GM12873 (cell line): ENCODE measurements around the gene RASSF4.

Experiments used
- TF ChIP-seq, protein P1 (sequence below): IDR thresholded peaks from 2 replicates; pipeline ENCODE4 v1.5.1; 2012; ENCODE audit warnings: low read depth, mild to moderate bottlenecking, moderate library complexity, low read length, control low read depth; ENCODE audit not compliant: insufficient read depth; ENCODE audit errors: missing control alignments

Gene RASSF4

DNA sequence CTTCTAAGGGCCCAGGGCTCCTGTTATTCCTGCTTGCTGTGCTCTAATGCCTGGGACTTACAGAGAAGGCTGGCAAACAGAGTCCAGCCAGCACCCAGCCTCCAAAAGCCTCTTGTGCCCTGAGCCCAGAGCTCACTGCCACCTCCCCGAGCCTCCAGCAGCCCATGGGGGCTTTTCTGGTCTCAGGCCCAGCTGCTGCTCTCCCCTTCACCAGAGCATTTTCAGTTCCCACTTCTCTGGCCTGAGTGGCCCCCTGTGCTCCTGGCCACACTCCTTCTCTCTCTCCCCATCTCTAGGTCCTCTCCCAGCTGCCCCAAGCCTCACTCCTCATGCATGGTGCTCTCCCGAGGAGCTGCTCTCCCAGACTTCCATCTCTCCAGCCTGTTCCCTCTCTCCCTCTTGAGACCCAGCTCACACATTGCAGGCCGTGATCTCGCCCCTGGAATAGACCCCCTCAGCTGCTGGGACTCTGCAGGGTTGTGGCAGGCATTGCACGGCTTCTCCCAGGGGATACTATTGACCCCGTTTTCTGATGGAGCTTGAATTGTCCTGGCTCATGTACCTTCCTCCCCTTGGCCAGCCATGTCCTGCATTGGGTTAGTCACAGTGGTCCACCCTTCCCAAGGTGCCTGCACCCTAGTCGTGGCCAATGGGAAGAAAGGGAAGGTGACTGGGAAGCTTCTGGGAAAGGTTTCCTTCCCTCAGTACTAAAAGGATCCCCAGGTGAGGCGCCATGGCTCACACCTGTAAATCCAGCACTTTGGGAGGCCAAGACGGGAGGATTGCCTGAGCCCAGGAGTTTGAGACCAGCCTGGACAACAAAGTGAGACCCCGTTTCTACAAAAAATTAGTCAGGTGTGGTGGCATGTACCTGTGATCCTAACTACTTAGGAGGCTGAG lies 9.0 kb upstream of the RASSF4 start:
- TF ChIP-seq, protein P1, sequence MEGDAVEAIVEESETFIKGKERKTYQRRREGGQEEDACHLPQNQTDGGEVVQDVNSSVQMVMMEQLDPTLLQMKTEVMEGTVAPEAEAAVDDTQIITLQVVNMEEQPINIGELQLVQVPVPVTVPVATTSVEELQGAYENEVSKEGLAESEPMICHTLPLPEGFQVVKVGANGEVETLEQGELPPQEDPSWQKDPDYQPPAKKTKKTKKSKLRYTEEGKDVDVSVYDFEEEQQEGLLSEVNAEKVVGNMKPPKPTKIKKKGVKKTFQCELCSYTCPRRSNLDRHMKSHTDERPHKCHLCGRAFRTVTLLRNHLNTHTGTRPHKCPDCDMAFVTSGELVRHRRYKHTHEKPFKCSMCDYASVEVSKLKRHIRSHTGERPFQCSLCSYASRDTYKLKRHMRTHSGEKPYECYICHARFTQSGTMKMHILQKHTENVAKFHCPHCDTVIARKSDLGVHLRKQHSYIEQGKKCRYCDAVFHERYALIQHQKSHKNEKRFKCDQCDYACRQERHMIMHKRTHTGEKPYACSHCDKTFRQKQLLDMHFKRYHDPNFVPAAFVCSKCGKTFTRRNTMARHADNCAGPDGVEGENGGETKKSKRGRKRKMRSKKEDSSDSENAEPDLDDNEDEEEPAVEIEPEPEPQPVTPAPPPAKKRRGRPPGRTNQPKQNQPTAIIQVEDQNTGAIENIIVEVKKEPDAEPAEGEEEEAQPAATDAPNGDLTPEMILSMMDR: no peak

DNA sequence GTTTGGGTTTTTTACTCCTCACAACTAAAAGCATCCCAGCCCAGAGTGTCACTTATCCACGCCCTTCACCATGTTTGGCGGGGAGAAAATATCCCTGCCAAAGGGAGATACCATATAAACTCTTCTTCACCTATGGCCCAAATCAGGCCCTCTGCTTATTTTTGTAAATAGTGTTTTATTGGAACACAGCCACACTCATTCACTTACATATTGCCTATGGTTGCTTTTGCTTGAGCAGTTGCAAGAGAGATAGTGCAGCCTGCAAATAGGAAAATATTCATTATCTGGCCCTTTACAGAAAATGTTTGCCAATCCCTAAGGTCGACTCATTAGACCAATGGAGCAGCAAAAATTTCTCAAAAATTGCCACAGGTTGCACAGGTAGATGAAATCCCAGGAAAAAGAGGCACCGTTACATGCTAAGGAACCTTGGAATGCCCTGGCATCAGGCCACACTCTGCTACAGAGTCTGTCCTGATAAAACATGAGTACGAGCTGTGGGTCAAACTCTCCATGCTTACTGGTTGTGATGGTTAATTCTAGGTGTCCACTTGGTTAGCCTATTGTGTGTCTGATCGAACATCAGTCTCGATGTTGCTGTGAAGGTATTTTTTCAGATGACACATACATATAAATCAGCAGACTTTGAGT lies 7.9 kb upstream of the RASSF4 start:
- TF ChIP-seq, protein P1: no peak

DNA sequence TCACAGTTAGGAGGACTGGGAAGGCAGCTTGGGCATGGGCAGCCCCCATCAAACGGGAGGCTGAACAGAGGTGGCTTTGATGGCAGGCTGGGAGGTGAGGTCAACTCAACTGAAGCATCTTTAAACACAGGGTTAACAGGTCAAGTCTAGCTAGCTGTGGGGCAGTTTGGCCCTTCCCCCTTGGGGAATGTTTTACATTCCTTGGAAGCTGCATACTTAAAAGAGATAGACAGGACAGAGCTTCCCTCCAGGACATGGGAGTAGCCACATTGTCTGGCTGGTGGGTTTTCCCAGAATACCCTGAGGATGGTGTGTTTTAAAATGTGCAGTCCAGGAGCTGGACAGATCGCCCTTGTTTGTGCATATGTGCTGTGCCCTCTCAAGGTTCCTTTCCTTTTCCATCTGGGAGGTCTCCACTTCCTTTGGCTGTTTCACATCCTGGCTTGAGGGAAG lies 6.8 kb upstream of the RASSF4 start:
- TF ChIP-seq, protein P1: no peak

DNA sequence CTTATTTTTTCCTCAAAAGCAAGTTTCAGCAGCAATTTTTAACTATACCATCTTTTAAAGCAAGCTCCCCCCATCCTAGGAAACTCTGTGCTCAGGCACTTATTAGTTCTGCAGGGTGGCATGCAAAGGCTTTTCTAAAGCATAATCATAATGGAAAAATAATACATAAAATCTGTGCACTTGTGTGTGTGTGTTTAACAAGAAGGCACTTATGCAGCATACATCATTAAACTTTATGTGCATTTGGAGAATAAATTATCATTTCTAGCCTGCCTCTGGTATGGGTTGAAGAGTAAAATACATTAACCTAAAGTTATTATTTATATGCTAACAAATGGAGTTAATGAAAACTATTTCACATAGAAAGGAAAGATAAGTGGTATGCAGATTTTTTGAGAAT lies 5.6 kb upstream of the RASSF4 start:
- TF ChIP-seq, protein P1: no peak

DNA sequence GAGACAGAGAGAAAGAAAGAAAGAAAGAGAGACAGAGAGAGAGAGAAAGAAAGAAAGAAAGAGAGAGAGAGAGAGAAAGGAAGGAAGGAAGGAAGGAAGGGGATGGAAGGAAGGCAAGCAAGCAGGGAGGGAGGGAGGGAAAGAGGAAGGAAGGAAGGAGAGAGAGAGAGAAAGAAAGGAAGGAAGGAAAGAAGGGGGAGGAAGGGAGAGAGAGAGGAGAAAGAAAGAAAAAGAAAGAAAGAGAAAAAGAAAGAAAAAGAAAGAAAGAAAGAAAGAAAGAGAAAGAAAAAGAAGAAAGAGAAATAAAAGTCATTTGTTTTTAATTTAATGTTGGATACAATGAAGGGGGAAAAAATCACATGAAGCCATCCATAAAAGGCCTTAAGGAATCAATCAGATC lies 4.6 kb upstream of the RASSF4 start:
- TF ChIP-seq, protein P1: no peak

DNA sequence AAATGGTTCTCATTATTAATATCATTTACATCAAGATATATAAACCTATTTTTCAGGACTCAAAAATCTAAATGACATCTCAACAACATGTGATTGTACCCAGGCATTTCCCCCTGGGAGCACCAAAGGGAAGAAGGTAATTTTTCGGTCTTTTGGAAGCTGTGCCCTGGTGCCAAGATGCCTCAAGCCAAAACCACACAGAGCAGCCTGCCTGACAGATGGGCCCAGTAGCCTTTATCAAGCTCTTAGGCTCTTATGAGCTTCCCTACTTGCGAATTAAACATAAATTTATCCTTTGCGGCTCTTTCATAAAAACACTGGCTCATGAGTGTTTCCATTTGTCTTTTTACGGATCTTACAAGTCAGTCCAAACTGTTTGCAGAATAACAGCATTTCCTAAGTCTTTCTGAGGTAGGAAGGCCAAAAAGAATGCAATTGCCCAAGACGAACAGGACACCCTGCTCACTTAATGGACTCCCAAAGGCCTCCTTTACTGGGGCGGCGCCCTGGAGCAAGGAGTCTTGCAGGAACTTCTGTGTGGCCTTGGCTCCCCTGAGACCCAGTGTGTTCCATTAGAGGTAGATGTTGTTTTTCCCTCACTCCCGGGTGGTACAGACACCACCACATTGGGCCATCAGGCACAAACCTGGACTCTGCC lies 4.1 kb upstream of the RASSF4 start:
- TF ChIP-seq, protein P1: no peak

DNA sequence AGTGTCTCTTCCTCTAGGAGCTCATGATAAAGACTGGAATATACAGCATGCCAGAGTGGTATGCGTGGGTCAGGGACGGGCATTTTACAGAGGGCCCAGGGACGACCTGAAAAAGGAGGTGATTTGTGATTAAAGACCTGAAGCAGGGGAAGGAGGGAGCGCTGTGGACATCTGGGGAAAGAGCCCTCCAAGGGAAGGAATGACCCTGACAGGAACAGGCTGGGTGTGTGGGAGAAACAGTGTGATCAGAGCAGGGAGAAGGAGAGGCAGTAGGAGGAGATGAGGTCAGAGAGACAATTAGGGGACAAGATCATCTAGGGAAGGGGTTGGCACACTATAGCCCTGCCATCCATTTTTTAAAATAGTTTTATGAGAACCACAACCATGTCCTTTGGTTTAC lies 3.4 kb upstream of the RASSF4 start:
- TF ChIP-seq, protein P1: no peak
